ENCODE data around the gene PNPT1.

PNPT1 gene

DNA sequence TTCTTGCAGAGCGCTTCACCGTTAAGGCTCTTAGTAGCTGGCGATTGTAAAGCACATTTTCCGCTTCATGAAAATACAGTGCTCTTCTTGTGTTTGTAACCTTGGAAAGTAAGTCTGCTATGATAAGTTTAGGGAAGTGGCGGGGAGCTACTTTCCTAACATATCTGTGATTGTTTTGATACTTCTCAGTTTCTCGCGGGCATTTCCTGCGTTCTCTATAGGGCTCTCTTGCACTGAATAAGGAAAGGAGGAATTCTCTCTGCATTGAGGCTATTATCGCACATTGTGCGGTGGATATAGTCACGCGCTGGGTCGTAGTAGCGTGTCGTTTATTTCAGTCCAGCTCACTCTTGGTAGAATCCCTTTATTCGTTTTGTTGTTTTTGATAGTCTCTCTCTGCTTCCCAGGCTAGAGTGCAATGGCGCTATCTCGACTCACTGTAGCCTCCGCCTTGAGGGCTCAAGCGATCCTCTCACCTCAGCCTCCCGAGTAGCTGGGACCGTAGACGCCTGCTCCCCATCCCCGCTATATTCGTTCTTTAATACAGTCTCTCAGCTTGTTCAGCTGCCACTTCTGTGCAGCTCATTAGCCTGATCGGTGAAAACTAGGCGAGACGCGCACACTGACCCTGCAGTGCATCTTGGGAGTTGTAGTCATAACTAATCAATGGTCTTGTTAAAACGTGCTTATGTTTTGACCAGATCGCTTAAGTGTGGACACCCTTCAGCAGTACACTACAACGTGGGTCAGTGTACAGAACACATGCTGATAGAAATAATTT is 75.2 kb downstream of the PNPT1 start:
- peak; percentile 59 for DNase-seq (ENCODE audit: low read depth)
- H3K4me3 ChIP-seq (ENCODE audit: low read depth, low read length): peak overlapping the region; percentile 87
- TF ChIP-seq, protein P1, sequence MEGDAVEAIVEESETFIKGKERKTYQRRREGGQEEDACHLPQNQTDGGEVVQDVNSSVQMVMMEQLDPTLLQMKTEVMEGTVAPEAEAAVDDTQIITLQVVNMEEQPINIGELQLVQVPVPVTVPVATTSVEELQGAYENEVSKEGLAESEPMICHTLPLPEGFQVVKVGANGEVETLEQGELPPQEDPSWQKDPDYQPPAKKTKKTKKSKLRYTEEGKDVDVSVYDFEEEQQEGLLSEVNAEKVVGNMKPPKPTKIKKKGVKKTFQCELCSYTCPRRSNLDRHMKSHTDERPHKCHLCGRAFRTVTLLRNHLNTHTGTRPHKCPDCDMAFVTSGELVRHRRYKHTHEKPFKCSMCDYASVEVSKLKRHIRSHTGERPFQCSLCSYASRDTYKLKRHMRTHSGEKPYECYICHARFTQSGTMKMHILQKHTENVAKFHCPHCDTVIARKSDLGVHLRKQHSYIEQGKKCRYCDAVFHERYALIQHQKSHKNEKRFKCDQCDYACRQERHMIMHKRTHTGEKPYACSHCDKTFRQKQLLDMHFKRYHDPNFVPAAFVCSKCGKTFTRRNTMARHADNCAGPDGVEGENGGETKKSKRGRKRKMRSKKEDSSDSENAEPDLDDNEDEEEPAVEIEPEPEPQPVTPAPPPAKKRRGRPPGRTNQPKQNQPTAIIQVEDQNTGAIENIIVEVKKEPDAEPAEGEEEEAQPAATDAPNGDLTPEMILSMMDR (conservative IDR thresholded peaks at IDR 0.05; ENCODE audit: low read depth, low read length): peak; percentile 4

DNA sequence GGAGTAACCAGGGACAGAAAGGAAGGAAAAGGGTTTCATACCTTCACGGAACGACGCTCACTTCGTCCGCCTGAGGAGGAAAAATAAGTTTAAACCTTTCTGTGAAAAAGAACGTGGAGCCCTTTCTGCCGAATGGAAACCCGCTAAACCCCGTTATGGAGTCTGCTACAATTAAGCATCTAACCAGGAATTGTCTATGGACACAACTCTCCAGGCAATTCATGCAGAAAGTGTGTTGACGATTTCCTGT is 75.7 kb downstream of the PNPT1 start:
- TF ChIP-seq, protein P1 (conservative IDR thresholded peaks at IDR 0.05; ENCODE audit: low read depth, low read length): no peak
- DNase-seq (ENCODE audit: low read depth): no peak
- H3K4me3 ChIP-seq (ENCODE audit: low read depth, low read length): peak overlapping the region; percentile 87

DNA sequence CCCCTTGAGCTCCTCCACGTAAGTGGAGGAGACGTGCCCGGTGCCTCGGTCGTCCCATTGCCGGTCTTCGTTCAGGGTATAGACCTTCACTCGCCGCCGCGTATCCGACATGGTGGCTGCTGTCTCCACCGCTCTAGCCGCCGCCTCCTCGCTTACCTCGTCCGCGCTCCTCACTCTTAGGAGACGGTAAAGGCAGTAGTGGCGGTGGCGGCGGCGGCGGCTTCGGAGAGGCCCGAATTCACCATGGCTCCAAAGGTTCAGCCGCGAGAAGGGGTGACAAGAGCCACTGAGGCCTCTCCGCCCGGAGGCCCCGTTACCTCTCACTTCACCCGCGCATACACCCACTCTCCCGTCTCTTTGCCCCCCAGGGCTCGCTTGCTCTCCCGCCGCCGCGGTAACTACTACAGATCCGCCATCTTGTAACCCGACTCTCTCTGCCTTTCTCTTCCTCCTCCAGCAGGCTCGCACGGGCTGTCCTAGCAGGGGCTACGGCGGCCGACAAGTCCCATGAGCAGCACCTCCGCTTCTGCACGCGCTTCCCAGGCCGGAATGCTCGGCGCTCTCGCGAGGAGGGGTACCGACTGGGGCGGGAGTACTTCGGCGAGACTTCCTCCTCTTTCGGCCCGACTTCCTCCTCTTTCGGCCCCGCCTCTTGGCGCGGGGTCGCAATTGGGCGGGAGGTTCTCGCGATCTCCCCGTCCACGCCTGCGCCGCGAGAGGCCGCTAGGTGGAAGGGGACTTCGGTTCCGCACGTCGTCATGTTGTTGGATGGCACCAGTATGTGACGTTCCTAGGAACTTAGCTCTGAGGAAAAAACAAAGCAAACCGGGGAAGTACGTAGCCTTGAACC is 76.2 kb downstream of the PNPT1 start, which contains the start of gene PPP4R3B:
TSS of gene PPP4R3B (minus strand) at position 448 of the 850 bp plus-strand sequence. CDS start at position 111, 337 bp downstream.
- H3K4me3 ChIP-seq (ENCODE audit: low read depth, low read length): peak within 1 kb of the TSS; percentile 95
- TF ChIP-seq, protein P1 (conservative IDR thresholded peaks at IDR 0.05; ENCODE audit: low read depth, low read length): peak; percentile 48

DNA sequence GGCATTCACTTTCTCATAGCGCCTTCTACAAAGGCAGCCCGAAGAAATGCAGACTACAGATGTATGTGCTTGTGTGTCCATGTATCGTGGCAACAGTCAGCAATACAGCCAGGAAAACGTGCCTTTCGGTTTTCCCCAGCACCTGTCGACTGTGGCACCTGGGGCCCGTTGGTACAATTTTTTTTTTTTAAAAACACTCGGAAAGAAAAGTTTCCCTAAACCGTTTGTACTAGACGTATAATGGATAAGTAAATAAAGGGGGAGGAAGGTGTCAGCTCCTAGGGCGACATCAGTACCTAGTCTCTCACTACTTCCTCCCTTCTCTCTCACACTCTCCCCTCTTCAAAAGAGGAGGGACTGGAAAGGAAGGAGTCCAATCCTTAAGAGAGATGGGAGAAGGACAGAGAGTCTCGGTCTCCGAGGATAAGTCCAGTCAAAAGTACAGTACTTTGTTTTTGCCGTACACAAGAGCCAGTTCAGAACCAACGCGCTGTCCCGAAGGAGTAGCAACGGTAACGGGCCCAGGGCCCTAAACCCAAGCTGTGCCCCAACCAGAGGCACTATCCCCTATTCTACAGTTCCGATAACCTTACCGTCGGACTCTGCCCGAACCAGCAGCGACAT is 77.0 kb downstream of the PNPT1 start:
- H3K4me3 ChIP-seq (ENCODE audit: low read depth, low read length): peak overlapping the region; percentile 95
- TF ChIP-seq, protein P1 (conservative IDR thresholded peaks at IDR 0.05; ENCODE audit: low read depth, low read length): peak; percentile 2
- peak; percentile 88 for DNase-seq (ENCODE audit: low read depth)

More for the DNA sequence above, 76.2 kb downstream of the PNPT1 start, which contains the start of gene PPP4R3B:
- peak; percentile 100 for DNase-seq (ENCODE audit: low read depth)

DNA sequence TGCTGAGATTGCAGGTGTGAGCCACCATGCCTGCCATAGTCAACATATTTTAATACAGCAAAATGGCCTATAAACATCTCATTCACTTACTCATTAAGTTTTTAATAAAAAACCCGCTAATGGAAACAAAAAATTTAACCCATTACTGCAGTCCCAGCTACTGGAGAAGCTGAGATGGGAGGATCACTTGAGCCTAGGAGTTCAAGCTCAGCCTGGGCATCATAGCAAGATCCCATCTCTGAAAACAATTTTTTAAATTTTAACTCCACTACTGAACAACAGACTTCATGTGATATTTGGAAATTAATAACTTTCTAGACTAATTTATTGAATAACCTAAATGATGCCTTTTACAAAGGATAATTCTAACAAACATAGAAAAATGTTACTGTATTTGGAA is 81.6 kb downstream of the PNPT1 start:
- TF ChIP-seq, protein P1 (conservative IDR thresholded peaks at IDR 0.05; ENCODE audit: low read depth, low read length): no peak
- H3K4me3 ChIP-seq (ENCODE audit: low read depth, low read length): no peak overlapping the region
- DNase-seq (ENCODE audit: low read depth): no peak

DNA sequence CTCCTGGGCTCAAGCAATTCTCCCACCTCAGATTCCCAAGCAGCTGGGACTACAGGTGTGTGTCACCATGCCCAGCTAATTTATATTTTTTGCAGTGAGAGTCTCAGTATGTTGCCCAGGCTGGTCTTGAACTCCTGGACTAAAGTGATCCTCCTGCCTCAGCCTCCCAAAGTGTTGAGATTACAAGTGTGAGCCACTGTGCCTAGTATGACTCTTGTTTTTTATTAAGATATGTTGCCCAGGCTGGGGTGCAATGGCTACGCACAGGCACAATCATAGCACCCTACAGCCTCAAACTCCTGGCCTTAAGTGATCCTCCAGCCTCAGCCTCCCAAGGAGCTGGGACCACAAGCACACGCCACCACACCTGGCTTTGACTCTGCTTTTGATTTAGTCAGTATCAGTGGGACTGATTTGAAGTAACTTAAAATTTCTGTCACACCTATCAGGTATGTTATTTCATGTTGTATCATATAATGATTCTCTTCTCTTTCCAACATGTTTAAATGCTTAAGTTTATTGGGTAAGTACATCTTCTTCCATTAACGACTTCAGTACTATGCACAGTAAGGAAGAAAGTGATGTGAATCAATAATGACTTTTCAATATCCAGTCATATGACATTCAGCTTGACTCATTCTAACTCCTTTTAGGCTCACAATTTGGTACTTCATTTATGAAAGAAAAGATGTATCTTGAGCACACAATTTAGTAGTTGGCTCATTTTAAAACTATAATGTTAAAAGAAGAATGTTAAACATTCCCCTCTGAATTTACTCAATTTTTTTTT is 82.5 kb downstream of the PNPT1 start:
- TF ChIP-seq, protein P1 (conservative IDR thresholded peaks at IDR 0.05; ENCODE audit: low read depth, low read length): no peak
- H3K4me3 ChIP-seq (ENCODE audit: low read depth, low read length): no peak overlapping the region
- DNase-seq (ENCODE audit: low read depth): no peak
